CD8-positive, alpha-beta memory T cell (primary cell): ENCODE data around the gene ZNF512B. TPM values are rescaled to one million over a fixed set of nuclear protein-coding genes. Genes with fewer than 3 reads are reported as not detected.
"Not testable (repeated sequence)": the region's sequence is repeated elsewhere in the genome, so short reads cannot be mapped to it uniquely, and the experiment has no call there.

Experiments
- CTCF ChIA-PET: fragments of 350-600 bp; sonication (Branson Sonifier 250); formaldehyde crosslinking; loops from one replicate; lab custom pipeline; 2021; ENCODE audit warnings: antibody characterized with exemption; lab: Charles Lee
- POLR2A ChIA-PET: fragments of 350-600 bp; sonication (Branson Sonifier 250); formaldehyde crosslinking; loops from one replicate; lab custom pipeline; 2021; ENCODE audit warnings: antibody characterized with exemption; lab: Charles Lee
- DNase-seq, 5 donors: peaks; one replicate each; pipeline versions ENCODE4 v3.0.0 to v3.0.0-alpha.2; 2020 to 2022; ENCODE audit warnings: mixed read lengths in 1 of 5
- H3K27ac ChIP-seq: one replicate; pipeline ENCODE4 v1.7.0; 2013; ENCODE audit warnings: low read depth, mild to moderate bottlenecking, low read length, moderate library complexity
- H3K27me3 ChIP-seq: 2 replicates; pipeline ENCODE4 v1.7.0; 2013; ENCODE audit warnings: low read length, mild to moderate bottlenecking; ENCODE audit not compliant: insufficient read depth, poor library complexity, severe bottlenecking
- H3K36me3 ChIP-seq: 2 replicates; pipeline ENCODE4 v1.7.0; 2013; ENCODE audit warnings: mild to moderate bottlenecking, low read length, moderate library complexity; ENCODE audit not compliant: insufficient read depth
- H3K4me1 ChIP-seq: 2 replicates; pipeline ENCODE4 v1.7.0; 2013; ENCODE audit warnings: mild to moderate bottlenecking, low read length, moderate library complexity; ENCODE audit not compliant: insufficient read depth
- H3K4me3 ChIP-seq: 2 replicates; pipeline ENCODE4 v1.7.0; 2013; ENCODE audit warnings: mild to moderate bottlenecking, low read length
- H3K9me3 ChIP-seq: 2 replicates; pipeline ENCODE4 v1.7.0; 2013; ENCODE audit warnings: mild to moderate bottlenecking, low read length
- H3K27ac Mint-ChIP-seq, 8 donors: one replicate each; pipeline ENCODE4 v1.8.0; 2020 to 2021; ENCODE audit warnings: mixed read lengths in 8 of 8, mild to moderate bottlenecking in 6 of 8, inconsistent platforms in 3 of 8, moderate library complexity in 3 of 8
- H3K27me3 Mint-ChIP-seq, 2 donors: one replicate each; pipeline ENCODE4 v1.8.0; 2020 to 2021; ENCODE audit warnings: mixed read lengths in 2 of 2, mild to moderate bottlenecking in 1 of 2, moderate library complexity in 1 of 2
- H3K36me3 Mint-ChIP-seq, 3 donors: one replicate each; pipeline ENCODE4 v1.8.0; 2020 to 2021; ENCODE audit warnings: mixed read lengths in 3 of 3, inconsistent platforms in 1 of 3, mild to moderate bottlenecking in 1 of 3
- H3K4me1 Mint-ChIP-seq, 3 donors: one replicate each; pipeline ENCODE4 v1.8.0; 2020 to 2021; ENCODE audit warnings: mixed read lengths in 3 of 3, inconsistent platforms in 1 of 3, mild to moderate bottlenecking in 1 of 3
- H3K4me3 Mint-ChIP-seq, 7 donors: one replicate each; pipeline ENCODE4 v1.8.0; 2020 to 2021; ENCODE audit warnings: mixed read lengths in 7 of 7, mild to moderate bottlenecking in 6 of 7, moderate library complexity in 4 of 7, inconsistent platforms in 2 of 7
- H3K9me3 Mint-ChIP-seq, 5 donors: one replicate each; pipeline ENCODE4 v1.8.0; 2020 to 2022; ENCODE audit warnings: mixed read lengths in 5 of 5, mild to moderate bottlenecking in 3 of 5, moderate library complexity in 2 of 5, inconsistent platforms in 1 of 5
- polyA plus RNA-seq: library from polyadenylated mRNA; unstranded; fragments of 300-500 nt; fragmentation: Illumina TruSeq; gene quantifications from one replicate; pipeline ENCODE4 v1.2.3, GENCODE V29; 2021
- total RNA-seq, 2 experiments: library from RNA; stranded (reverse); gene quantifications; one replicate each; pipeline ENCODE4 v1.2.3, GENCODE V29; 2021

Gene ZNF512B, protein sequence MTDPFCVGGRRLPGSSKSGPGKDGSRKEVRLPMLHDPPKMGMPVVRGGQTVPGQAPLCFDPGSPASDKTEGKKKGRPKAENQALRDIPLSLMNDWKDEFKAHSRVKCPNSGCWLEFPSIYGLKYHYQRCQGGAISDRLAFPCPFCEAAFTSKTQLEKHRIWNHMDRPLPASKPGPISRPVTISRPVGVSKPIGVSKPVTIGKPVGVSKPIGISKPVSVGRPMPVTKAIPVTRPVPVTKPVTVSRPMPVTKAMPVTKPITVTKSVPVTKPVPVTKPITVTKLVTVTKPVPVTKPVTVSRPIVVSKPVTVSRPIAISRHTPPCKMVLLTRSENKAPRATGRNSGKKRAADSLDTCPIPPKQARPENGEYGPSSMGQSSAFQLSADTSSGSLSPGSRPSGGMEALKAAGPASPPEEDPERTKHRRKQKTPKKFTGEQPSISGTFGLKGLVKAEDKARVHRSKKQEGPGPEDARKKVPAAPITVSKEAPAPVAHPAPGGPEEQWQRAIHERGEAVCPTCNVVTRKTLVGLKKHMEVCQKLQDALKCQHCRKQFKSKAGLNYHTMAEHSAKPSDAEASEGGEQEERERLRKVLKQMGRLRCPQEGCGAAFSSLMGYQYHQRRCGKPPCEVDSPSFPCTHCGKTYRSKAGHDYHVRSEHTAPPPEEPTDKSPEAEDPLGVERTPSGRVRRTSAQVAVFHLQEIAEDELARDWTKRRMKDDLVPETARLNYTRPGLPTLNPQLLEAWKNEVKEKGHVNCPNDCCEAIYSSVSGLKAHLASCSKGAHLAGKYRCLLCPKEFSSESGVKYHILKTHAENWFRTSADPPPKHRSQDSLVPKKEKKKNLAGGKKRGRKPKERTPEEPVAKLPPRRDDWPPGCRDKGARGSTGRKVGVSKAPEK
- total RNA-seq = 10 to 100 TPM; 11.5 to 12.1 TPM
- polyA plus RNA-seq = 1.0 TPM

DNA sequence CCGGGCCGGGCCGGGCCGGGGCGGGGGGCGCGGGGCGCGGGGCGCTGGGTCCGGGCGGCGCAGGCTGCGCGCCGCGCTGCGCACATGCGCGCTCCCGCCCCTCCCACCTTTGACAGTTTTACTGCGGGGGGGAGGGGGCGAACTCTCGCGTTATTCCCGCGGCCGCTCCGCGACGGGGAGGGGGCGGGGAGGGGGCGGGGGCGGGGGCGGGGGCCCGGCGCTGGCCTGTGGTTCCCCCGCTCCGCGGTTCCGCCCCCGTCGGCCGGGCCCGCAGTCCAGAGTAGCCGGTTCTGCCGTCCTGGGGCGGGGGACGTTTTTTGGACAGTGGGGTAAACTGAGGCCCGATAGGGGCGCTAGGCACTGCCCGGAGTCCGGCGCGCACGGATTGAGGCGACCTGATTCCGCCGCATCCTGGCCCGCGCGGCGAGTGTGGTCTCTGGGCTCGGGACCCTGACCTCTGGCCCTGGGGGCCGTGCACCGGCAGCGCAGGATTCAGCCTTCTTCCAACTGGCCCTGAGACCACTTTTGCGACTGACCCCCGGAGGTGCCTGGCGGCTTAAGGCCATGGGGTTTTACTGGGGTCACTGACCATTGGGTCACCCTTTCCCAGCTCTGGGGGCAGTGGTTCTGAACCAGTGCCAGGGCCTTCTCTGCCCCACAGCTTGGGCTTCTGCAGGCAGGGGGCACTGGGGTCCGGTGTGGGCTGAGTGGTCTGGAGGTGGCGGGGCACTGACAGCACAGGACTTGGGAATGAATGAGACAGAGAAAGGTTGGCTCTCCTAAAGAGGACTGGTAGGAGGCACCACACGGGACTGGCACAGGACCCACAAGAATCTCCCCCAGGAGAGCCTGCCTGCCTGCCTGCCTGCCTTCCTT lies at the start of gene ZNF512B:
ZNF512B (minus strand) TSS at position 93 of the 876 bp plus-strand sequence. CDS start 1,980 bp downstream, outside the sequence.
- Histone ChIP-seq H3K27ac (peak within 1 kb of the TSS; percentile 38), H3K36me3 (peaks cover 7% of the 10 kb centered on the region), H3K27me3 (no peaks in the 10 kb centered on the region), H3K4me1 (peaks cover 22% of the 10 kb centered on the region), H3K9me3 (no peaks in the 10 kb centered on the region), H3K4me3 (peak within 1 kb of the TSS; percentile 71)
- H3K27ac Mint-ChIP-seq = peak within 1 kb of the TSS; percentile 57 to 91 (median 80)
- POLR2A ChIA-PET = no interaction called here
- H3K4me1 Mint-ChIP-seq = peaks cover 15 to 38% (median 22%) of the 10 kb centered on the region in 3 donors
- H3K27me3 Mint-ChIP-seq = peaks cover 0 to 1% of the 10 kb centered on the region in 2 donors
- H3K36me3 Mint-ChIP-seq = peaks cover 0 to 19% (median 5%) of the 10 kb centered on the region in 3 donors
- CTCF ChIA-PET = no interaction called here
- peak within 1 kb of the TSS; percentile 76 to 89 (median 82) for H3K4me3 Mint-ChIP-seq
- H3K9me3 Mint-ChIP-seq = peaks cover 0 to 3% (median 0%) of the 10 kb centered on the region in 5 donors
- peak; percentile 18 to 71 (median 44) for DNase-seq

DNA sequence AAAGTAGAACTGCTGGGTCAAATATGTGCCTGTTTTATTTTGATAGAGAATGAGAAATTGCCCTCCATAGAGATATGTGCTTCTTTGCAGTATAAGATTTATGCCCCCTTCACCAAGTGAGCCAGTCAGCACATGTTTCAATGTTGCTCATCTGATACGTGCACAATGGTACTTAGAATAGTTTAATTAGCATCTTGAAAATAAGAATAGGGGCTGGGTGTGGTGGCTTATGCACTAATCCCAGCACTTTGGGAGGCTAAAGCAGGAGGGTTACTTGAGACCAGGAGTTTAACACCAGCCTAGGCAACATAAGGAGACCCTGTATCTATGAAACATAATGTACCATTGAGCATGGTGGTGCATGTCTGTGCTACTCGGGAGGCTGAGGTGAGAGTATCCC lies 45.9 kb upstream of the ZNF512B start:
- POLR2A ChIA-PET = no interaction called here
- Histone ChIP-seq H3K27ac (no peak overlapping the region), H3K27me3 (no peaks in the 10 kb centered on the region), H3K4me1 (peaks cover 27% of the 10 kb centered on the region), H3K4me3 (no peak overlapping the region), H3K9me3 (peaks cover 16% of the 10 kb centered on the region), H3K36me3 (peaks cover 45% of the 10 kb centered on the region)
- no peak overlapping the region for H3K4me3 Mint-ChIP-seq
- peaks cover 24 to 60% (median 42%) of the 10 kb centered on the region in 3 donors for H3K36me3 Mint-ChIP-seq
- no peaks in the 10 kb centered on the region for H3K27me3 Mint-ChIP-seq
- no peak for DNase-seq
- peaks cover 0 to 17% (median 14%) of the 10 kb centered on the region in 5 donors for H3K9me3 Mint-ChIP-seq
- peaks cover 18 to 33% (median 26%) of the 10 kb centered on the region in 3 donors for H3K4me1 Mint-ChIP-seq
- CTCF ChIA-PET = no interaction called here
- H3K27ac Mint-ChIP-seq = no peak overlapping the region

DNA sequence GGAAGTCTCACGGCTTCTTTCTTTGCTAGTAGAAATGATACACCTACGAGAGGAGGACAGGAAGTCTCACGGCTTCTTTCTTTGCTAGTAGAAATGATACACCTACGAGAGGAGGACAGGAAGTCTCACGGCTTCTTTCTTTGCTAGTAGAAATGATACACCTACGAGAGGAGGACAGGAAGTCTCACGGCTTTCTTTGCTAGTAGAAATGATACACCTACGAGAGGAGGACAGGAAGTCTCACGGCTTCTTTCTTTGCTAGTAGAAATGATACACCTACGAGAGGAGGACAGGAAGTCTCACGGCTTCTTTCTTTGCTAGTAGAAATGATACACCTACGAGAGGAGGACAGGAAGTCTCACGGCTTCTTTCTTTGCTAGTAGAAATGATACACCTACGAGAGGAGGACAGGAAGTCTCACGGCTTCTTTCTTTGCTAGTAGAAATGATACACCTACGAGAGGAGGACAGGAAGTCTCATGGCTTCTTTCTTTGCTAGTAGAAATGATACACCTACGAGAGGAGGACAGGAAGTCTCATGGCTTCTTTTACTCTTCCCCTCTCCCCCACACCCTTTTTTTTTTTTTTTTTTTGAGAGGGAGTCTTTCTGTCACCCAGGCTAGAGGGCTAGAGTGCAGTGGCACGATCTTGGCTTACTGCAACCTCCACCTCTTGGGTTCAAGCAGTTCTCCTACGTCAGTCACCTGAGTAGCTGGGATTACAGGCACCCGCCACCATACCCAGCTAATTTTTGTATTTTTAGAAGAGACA lies 42.8 kb upstream of the ZNF512B start:
- H3K4me3 Mint-ChIP-seq = peak overlapping the region in 5 of 7 donors; percentile 26 to 71 (median 51)
- H3K27ac Mint-ChIP-seq = peak overlapping the region in 7 of 8 donors; percentile 54 to 90 (median 74)
- peaks cover 0 to 40% (median 34%) of the 10 kb centered on the region in 5 donors for H3K9me3 Mint-ChIP-seq
- Histone ChIP-seq H3K9me3 (peaks cover 31% of the 10 kb centered on the region), H3K36me3 (peaks cover 52% of the 10 kb centered on the region), H3K27ac (peak overlapping the region; percentile 21), H3K4me1 (peaks cover 39% of the 10 kb centered on the region), H3K4me3 (peak overlapping the region; percentile 42)
- POLR2A ChIA-PET = interaction anchor here (0.6 kb wide), 1 partner anchor 32 kb away, joined by 3 read pairs; the partner anchor contains the start of gene PRPF6
- peak in 2 of 5 donors; percentile 35 to 41 for DNase-seq
- peaks cover 25 to 62% (median 56%) of the 10 kb centered on the region in 3 donors for H3K36me3 Mint-ChIP-seq
- H3K27me3 Mint-ChIP-seq, H3K27me3 ChIP-seq: not testable (repeated sequence)
- peaks cover 25 to 48% (median 39%) of the 10 kb centered on the region in 3 donors for H3K4me1 Mint-ChIP-seq
- CTCF ChIA-PET = interaction anchor here (1.2 kb wide), 1 partner anchor 32 kb away, joined by 4 read pairs; no protein-coding TSS in a partner anchor

DNA sequence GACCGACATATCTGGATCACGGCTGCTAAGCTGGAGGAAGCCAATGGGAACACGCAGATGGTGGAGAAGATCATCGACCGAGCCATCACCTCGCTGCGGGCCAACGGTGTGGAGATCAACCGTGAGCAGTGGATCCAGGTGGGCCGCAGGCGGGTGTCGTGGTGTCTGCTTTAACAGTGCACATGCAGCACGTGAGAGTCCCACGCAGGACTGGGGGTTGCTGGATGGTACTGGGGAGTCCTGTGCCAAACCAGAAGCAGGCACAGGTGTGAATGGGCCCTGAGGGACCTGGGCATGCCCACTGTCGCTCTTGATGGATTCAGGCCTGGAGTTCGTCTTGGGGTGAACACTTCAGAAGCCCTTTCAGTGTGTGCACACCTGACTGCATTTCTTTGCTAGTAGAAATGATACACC lies 41.6 kb upstream of the ZNF512B start:
- peaks cover 47% of the 10 kb centered on the region for H3K36me3 ChIP-seq
- peaks cover 39% of the 10 kb centered on the region for H3K4me1 ChIP-seq
- Mint-ChIP-seq H3K36me3 (peaks cover 24 to 65% (median 51%) of the 10 kb centered on the region in 3 donors), H3K27me3 (no peaks in the 10 kb centered on the region), H3K9me3 (peaks cover 0 to 40% (median 34%) of the 10 kb centered on the region in 5 donors), H3K4me3 (peak overlapping the region in 4 of 7 donors; percentile 26 to 69 (median 35)), H3K27ac (peak overlapping the region in 7 of 8 donors; percentile 53 to 94 (median 79)), H3K4me1 (peaks cover 25 to 46% (median 39%) of the 10 kb centered on the region in 3 donors)
- CTCF ChIA-PET = no interaction called here
- peak overlapping the region; percentile 44 for H3K4me3 ChIP-seq
- H3K27ac ChIP-seq = peak overlapping the region; percentile 10
- H3K27me3 ChIP-seq = no peaks in the 10 kb centered on the region
- H3K9me3 ChIP-seq = peaks cover 31% of the 10 kb centered on the region
- POLR2A ChIA-PET = no interaction called here
- peak in 3 of 5 donors; percentile 3 to 11 (median 7) for DNase-seq

DNA sequence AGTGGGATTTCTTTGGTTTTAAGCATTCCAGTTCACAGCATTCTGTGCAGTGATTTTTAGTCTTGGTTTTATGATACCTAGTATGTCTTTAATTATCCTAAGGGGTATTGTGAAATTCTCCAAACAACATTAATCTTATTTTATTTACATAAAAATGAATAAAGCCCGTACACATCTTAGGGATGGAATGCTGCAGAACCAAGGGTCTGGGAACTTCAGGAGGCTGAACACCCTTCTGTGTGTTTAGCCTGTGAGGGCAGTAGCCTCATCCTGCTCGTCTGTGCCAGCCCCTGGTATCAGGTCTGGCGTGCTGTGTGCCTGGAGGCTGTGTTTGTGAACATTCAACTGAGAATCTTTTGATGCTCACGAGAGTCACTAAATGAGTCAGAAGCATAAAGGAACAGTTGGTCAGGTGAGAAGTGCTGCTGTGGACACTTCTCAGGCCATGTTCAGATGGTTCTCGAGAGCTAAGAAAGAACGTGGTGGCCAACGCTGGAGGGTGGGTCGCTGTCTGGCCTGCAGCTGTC lies 41.0 kb upstream of the ZNF512B start:
- Mint-ChIP-seq H3K4me3 (peak overlapping the region in 1 of 7 donors; percentile 68), H3K4me1 (peaks cover 25 to 46% (median 39%) of the 10 kb centered on the region in 3 donors), H3K9me3 (peaks cover 0 to 40% (median 34%) of the 10 kb centered on the region in 5 donors), H3K27me3 (no peaks in the 10 kb centered on the region), H3K36me3 (peaks cover 24 to 69% (median 50%) of the 10 kb centered on the region in 3 donors), H3K27ac (peak overlapping the region in 4 of 8 donors; percentile 21 to 65 (median 52))
- H3K27me3 ChIP-seq = no peaks in the 10 kb centered on the region
- peaks cover 46% of the 10 kb centered on the region for H3K36me3 ChIP-seq
- H3K4me3 ChIP-seq = peak overlapping the region; percentile 44
- DNase-seq = no peak
- H3K27ac ChIP-seq = no peak overlapping the region
- H3K4me1 ChIP-seq = peaks cover 39% of the 10 kb centered on the region
- ChIA-PET CTCF (no interaction called here), POLR2A (interaction anchor here (1.3 kb wide), 1 partner anchor 31 kb away, joined by 4 read pairs; the partner anchor contains the start of gene SAMD10)
- peaks cover 31% of the 10 kb centered on the region for H3K9me3 ChIP-seq

DNA sequence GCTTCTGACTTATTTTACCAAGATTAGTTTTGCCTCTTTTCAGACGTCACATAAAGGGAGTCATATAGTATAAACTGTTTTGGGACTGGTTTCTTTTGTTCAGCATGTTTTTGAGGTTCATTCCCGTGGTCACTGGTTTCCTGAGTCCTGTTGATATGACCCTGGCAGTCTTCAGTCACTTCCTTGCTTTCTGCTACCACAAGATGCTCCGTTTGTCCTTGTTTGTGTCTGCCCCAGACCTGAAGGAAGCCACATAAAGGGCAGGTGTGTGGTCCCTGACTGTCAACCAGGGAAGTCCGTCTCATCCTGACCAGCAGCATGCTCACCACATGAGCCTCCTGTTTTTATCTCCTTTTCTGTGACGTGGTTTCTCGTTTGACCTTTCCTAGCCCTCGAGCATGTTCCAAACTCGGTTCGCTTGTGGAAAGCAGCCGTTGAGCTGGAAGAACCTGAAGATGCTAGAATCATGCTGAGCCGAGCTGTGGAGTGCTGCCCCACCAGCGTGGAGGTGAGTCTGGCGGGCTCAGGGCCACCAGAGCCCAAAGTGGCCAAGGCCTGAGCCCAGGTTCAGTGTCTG lies 40.2 kb upstream of the ZNF512B start:
- H3K4me3 Mint-ChIP-seq = peak overlapping the region in 3 of 7 donors; percentile 7 to 19 (median 12)
- CTCF ChIA-PET = interaction anchor here (2.6 kb wide), 1 partner anchor 29 kb away, joined by 11 read pairs; no protein-coding TSS in a partner anchor

More for the DNA sequence above, 40.2 kb upstream of the ZNF512B start:
- Mint-ChIP-seq H3K9me3 (peaks cover 0 to 40% (median 33%) of the 10 kb centered on the region in 5 donors), H3K4me1 (peaks cover 25 to 47% (median 40%) of the 10 kb centered on the region in 3 donors), H3K27me3 (no peaks in the 10 kb centered on the region), H3K36me3 (peaks cover 24 to 69% (median 47%) of the 10 kb centered on the region in 3 donors), H3K27ac (peak overlapping the region in 3 of 8 donors; percentile 8 to 92 (median 66))
- Histone ChIP-seq H3K36me3 (peaks cover 37% of the 10 kb centered on the region), H3K27ac (no peak overlapping the region), H3K4me3 (no peak overlapping the region), H3K27me3 (no peaks in the 10 kb centered on the region), H3K4me1 (peaks cover 39% of the 10 kb centered on the region), H3K9me3 (peaks cover 31% of the 10 kb centered on the region)
- POLR2A ChIA-PET = interaction anchor here (1.3 kb wide), 1 partner anchor 30 kb away, joined by 4 read pairs; the partner anchor contains the start of gene SAMD10
- DNase-seq = no peak
